ENCODE data around the gene PMS2.

DNA sequence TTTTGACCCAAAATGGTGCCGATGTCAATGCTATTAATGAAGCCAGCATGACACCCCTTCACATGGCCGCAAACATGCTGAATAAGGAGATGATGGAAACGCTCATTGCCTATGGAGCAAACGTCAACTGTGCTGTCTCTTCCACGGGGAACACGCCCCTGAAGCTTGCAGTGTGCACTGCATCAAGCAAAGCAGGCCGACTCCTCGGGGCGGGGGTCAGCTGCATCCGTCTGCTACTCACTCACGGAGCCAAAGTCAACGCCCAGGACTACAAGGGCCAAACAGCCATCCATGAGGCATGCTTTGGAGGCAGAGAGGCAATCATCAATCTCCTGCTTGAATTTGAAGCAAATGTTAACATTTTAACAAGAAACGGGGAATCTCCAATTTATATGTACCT is 26.8 kb upstream of the PMS2 start:
- TF ChIP-seq POLR2A (IDR thresholded peaks at IDR 0.05; ENCODE audit: low read length) = no peak
- TF ChIP-seq SMC3 (IDR thresholded peaks at IDR 0.05) = no peak
- TF ChIP-seq, protein P1, sequence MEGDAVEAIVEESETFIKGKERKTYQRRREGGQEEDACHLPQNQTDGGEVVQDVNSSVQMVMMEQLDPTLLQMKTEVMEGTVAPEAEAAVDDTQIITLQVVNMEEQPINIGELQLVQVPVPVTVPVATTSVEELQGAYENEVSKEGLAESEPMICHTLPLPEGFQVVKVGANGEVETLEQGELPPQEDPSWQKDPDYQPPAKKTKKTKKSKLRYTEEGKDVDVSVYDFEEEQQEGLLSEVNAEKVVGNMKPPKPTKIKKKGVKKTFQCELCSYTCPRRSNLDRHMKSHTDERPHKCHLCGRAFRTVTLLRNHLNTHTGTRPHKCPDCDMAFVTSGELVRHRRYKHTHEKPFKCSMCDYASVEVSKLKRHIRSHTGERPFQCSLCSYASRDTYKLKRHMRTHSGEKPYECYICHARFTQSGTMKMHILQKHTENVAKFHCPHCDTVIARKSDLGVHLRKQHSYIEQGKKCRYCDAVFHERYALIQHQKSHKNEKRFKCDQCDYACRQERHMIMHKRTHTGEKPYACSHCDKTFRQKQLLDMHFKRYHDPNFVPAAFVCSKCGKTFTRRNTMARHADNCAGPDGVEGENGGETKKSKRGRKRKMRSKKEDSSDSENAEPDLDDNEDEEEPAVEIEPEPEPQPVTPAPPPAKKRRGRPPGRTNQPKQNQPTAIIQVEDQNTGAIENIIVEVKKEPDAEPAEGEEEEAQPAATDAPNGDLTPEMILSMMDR (IDR thresholded peaks at IDR 0.05) = no peak
- TF ChIP-seq HDAC2 (IDR thresholded peaks at IDR 0.05) = no peak
- no peak for TF ChIP-seq EHMT2 (IDR thresholded peaks at IDR 0.05; ENCODE audit: low read depth)
- TF ChIP-seq EP300 (IDR thresholded peaks at IDR 0.05) = no peak
- TF ChIP-seq, protein P2, sequence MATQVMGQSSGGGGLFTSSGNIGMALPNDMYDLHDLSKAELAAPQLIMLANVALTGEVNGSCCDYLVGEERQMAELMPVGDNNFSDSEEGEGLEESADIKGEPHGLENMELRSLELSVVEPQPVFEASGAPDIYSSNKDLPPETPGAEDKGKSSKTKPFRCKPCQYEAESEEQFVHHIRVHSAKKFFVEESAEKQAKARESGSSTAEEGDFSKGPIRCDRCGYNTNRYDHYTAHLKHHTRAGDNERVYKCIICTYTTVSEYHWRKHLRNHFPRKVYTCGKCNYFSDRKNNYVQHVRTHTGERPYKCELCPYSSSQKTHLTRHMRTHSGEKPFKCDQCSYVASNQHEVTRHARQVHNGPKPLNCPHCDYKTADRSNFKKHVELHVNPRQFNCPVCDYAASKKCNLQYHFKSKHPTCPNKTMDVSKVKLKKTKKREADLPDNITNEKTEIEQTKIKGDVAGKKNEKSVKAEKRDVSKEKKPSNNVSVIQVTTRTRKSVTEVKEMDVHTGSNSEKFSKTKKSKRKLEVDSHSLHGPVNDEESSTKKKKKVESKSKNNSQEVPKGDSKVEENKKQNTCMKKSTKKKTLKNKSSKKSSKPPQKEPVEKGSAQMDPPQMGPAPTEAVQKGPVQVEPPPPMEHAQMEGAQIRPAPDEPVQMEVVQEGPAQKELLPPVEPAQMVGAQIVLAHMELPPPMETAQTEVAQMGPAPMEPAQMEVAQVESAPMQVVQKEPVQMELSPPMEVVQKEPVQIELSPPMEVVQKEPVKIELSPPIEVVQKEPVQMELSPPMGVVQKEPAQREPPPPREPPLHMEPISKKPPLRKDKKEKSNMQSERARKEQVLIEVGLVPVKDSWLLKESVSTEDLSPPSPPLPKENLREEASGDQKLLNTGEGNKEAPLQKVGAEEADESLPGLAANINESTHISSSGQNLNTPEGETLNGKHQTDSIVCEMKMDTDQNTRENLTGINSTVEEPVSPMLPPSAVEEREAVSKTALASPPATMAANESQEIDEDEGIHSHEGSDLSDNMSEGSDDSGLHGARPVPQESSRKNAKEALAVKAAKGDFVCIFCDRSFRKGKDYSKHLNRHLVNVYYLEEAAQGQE (IDR thresholded peaks at IDR 0.05) = no peak
- no peak for TF ChIP-seq CHD4 (IDR thresholded peaks at IDR 0.05; ENCODE audit: borderline replicate concordance)
- no peak for TF ChIP-seq SREBF2 (IDR thresholded peaks at IDR 0.05)
- TF ChIP-seq, protein P3, sequence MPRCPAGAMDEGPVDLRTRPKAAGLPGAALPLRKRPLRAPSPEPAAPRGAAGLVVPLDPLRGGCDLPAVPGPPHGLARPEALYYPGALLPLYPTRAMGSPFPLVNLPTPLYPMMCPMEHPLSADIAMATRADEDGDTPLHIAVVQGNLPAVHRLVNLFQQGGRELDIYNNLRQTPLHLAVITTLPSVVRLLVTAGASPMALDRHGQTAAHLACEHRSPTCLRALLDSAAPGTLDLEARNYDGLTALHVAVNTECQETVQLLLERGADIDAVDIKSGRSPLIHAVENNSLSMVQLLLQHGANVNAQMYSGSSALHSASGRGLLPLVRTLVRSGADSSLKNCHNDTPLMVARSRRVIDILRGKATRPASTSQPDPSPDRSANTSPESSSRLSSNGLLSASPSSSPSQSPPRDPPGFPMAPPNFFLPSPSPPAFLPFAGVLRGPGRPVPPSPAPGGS (IDR thresholded peaks at IDR 0.05) = no peak
- no peak for TF ChIP-seq RAD21 (conservative IDR thresholded peaks at IDR 0.05 in 1 of 2, IDR thresholded peaks at IDR 0.05 in 1 of 2)

All from A549 (cell line).